HEK293 (cell line): Measurements from ENCODE around the gene SYTL2.

Experiments
- SP2 ChIP-seq: fragments of 450-650 bp; formaldehyde crosslinking; IDR thresholded peaks from 2 replicates; pipeline ENCODE4 v1.5.1; 2016; ENCODE audit warnings: missing biosample characterization, missing genetic modification characterization
- YY1 ChIP-seq: fragments of 450-650 bp; formaldehyde crosslinking; IDR thresholded peaks from 2 replicates; pipeline ENCODE4 v1.5.1; 2018; ENCODE audit warnings: missing biosample characterization, missing genetic modification characterization
- ZBTB48 ChIP-seq: fragments of 450-650 bp; formaldehyde crosslinking; IDR thresholded peaks from 2 replicates; pipeline ENCODE4 v1.5.1; 2016; ENCODE audit warnings: missing biosample characterization, missing genetic modification characterization
- ZBTB7A ChIP-seq: fragments of 450-650 bp; formaldehyde crosslinking; IDR thresholded peaks from 2 replicates; pipeline ENCODE4 v1.5.1; 2016; ENCODE audit warnings: low read depth, missing biosample characterization, missing genetic modification characterization
- ZNF221 ChIP-seq: fragments of 450-650 bp; formaldehyde crosslinking; IDR thresholded peaks from 2 replicates; pipeline ENCODE4 v1.5.1; 2017; ENCODE audit warnings: missing biosample characterization, missing genetic modification characterization, borderline replicate concordance
- ZNF311 ChIP-seq: fragments of 450-650 bp; formaldehyde crosslinking; IDR thresholded peaks from 2 replicates; pipeline ENCODE4 v1.5.1; 2017; ENCODE audit warnings: missing biosample characterization, missing genetic modification characterization, borderline replicate concordance
- ZNF335 ChIP-seq: fragments of 450-650 bp; formaldehyde crosslinking; conservative IDR thresholded peaks from 2 replicates; pipeline ENCODE4 v1.5.1; 2016; ENCODE audit warnings: missing biosample characterization, missing genetic modification characterization
- ZNF530 ChIP-seq: fragments of 450-650 bp; formaldehyde crosslinking; IDR thresholded peaks from 2 replicates; pipeline ENCODE4 v1.5.1; 2016; ENCODE audit warnings: low read depth, missing biosample characterization, missing genetic modification characterization
- ZNF558 ChIP-seq: fragments of 450-650 bp; formaldehyde crosslinking; IDR thresholded peaks from 2 replicates; pipeline ENCODE4 v1.5.1; 2016; ENCODE audit warnings: missing biosample characterization, missing genetic modification characterization
- ZSCAN30 ChIP-seq: fragments of 450-650 bp; IDR thresholded peaks from 2 replicates; pipeline ENCODE4 v1.5.1; 2018; ENCODE audit warnings: missing biosample characterization, mild to moderate bottlenecking, missing genetic modification characterization, moderate library complexity
- TF ChIP-seq, protein P1 (sequence below): fragments of 450-650 bp; formaldehyde crosslinking; IDR thresholded peaks from 2 replicates; pipeline ENCODE4 v1.5.1; 2016; ENCODE audit warnings: missing biosample characterization, missing genetic modification characterization
- TF ChIP-seq, protein P2 (sequence below): fragments of 450-650 bp; formaldehyde crosslinking; IDR thresholded peaks from 2 replicates; pipeline ENCODE4 v1.5.1; 2016; ENCODE audit warnings: missing biosample characterization, missing genetic modification characterization
- TF ChIP-seq, protein P3 (sequence below): fragments of 450-650 bp; formaldehyde crosslinking; IDR thresholded peaks from 2 replicates; pipeline ENCODE4 v1.5.1; 2016; ENCODE audit warnings: missing biosample characterization, missing genetic modification characterization

DNA sequence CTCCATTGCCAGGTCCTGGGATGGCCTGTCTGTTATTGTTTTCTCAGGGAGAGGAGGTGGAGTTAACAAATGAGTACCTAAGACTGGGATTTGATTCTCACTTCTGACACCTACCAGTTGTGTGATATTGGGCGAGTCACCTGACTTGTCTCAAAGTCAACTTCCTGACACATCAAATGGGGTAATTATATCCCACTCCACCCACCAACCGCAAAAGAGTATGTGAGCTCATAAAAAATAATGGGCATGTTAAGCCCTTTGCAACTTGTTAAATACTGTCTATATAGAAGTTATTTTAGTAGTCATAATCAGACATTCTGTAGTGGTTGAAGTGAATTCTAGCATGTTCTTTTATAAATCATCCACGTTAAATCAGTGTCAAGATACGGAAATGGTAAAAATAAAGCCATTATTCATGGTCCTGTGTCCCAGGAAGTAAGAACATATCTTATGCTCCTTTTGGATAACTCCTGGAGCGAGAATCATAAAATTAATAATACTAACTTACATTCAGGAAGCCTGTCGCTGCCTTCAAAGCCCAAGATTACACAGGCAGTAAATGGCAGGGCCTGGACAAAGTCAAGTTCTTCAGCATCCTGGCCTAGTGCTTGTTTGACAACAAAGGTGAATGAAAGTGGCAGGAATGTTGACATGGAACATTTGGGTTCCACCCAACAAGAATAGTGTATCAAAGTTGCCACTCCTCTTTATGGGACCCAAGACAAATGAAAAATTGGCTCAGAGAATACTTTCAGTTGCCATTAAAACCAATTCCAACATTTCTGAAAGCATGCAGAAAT is 54.3 kb downstream of the SYTL2 start:
- TF ChIP-seq ZNF311 (tag by site-specific recombination) (no peak), ZBTB48 (tag by site-specific recombination) (no peak), ZSCAN30 (tag by site-specific recombination) (no peak), YY1 (no peak), SP2 (tag by site-specific recombination) (no peak), ZNF530 (tag by site-specific recombination) (no peak), ZNF221 (tag by site-specific recombination) (no peak), ZBTB7A (no peak), ZNF558 (tag by site-specific recombination) (no peak), ZNF335 (tag by site-specific recombination) (no peak)
- TF ChIP-seq, protein P1, sequence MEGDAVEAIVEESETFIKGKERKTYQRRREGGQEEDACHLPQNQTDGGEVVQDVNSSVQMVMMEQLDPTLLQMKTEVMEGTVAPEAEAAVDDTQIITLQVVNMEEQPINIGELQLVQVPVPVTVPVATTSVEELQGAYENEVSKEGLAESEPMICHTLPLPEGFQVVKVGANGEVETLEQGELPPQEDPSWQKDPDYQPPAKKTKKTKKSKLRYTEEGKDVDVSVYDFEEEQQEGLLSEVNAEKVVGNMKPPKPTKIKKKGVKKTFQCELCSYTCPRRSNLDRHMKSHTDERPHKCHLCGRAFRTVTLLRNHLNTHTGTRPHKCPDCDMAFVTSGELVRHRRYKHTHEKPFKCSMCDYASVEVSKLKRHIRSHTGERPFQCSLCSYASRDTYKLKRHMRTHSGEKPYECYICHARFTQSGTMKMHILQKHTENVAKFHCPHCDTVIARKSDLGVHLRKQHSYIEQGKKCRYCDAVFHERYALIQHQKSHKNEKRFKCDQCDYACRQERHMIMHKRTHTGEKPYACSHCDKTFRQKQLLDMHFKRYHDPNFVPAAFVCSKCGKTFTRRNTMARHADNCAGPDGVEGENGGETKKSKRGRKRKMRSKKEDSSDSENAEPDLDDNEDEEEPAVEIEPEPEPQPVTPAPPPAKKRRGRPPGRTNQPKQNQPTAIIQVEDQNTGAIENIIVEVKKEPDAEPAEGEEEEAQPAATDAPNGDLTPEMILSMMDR (tag by site-specific recombination): no peak
- TF ChIP-seq, protein P2, sequence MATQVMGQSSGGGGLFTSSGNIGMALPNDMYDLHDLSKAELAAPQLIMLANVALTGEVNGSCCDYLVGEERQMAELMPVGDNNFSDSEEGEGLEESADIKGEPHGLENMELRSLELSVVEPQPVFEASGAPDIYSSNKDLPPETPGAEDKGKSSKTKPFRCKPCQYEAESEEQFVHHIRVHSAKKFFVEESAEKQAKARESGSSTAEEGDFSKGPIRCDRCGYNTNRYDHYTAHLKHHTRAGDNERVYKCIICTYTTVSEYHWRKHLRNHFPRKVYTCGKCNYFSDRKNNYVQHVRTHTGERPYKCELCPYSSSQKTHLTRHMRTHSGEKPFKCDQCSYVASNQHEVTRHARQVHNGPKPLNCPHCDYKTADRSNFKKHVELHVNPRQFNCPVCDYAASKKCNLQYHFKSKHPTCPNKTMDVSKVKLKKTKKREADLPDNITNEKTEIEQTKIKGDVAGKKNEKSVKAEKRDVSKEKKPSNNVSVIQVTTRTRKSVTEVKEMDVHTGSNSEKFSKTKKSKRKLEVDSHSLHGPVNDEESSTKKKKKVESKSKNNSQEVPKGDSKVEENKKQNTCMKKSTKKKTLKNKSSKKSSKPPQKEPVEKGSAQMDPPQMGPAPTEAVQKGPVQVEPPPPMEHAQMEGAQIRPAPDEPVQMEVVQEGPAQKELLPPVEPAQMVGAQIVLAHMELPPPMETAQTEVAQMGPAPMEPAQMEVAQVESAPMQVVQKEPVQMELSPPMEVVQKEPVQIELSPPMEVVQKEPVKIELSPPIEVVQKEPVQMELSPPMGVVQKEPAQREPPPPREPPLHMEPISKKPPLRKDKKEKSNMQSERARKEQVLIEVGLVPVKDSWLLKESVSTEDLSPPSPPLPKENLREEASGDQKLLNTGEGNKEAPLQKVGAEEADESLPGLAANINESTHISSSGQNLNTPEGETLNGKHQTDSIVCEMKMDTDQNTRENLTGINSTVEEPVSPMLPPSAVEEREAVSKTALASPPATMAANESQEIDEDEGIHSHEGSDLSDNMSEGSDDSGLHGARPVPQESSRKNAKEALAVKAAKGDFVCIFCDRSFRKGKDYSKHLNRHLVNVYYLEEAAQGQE (tag by site-specific recombination): no peak
- TF ChIP-seq, protein P3, sequence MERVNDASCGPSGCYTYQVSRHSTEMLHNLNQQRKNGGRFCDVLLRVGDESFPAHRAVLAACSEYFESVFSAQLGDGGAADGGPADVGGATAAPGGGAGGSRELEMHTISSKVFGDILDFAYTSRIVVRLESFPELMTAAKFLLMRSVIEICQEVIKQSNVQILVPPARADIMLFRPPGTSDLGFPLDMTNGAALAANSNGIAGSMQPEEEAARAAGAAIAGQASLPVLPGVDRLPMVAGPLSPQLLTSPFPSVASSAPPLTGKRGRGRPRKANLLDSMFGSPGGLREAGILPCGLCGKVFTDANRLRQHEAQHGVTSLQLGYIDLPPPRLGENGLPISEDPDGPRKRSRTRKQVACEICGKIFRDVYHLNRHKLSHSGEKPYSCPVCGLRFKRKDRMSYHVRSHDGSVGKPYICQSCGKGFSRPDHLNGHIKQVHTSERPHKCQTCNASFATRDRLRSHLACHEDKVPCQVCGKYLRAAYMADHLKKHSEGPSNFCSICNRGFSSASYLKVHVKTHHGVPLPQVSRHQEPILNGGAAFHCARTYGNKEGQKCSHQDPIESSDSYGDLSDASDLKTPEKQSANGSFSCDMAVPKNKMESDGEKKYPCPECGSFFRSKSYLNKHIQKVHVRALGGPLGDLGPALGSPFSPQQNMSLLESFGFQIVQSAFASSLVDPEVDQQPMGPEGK (tag by site-specific recombination): no peak
